Measurements from ENCODE around the gene FAM89B. TPM values are rescaled to one million over a fixed set of nuclear protein-coding genes. Genes with fewer than 3 reads are reported as not detected.

The FAM89B gene
- total RNA-seq, 2 experiments from 2014 or later: 45.6 to 48.0 TPM

- Mint-ChIP-seq H3K27me3 (no peaks in the 10 kb centered on the region), H3K9me3 (no peaks in the 10 kb centered on the region), H3K4me3 (peak overlapping the region; percentile 80), H3K27ac (peak overlapping the region; percentile 70), H3K36me3 (ENCODE audit: low read depth) (peaks cover 27% of the 10 kb centered on the region), H3K4me1 (peaks cover 37% of the 10 kb centered on the region)
- no peak for DNase-seq
- POLR2A ChIA-PET: interaction anchor here (0.7 to 3.7 kb wide), 19 partner anchors 11 to 677 kb away, joined by 3 to 54 read pairs (median 10); partner anchors contain the start of genes EHBP1L1, FAM89B, MALAT1 and NEAT1
- CTCF ChIA-PET: interaction anchor here (0.6 to 6.3 kb wide), 27 partner anchors 8 to 207 kb away, joined by 3 to 88 read pairs (median 5); partner anchors contain the start of genes DPF2, EHBP1L1, FAM89B and FRMD8
Measured at GRCh38 chr11:65541093-65541982, 31.0 kb upstream of the FAM89B start.

GRCh38 chr11:65542738-65543390, 29.5 kb upstream of the FAM89B start:
- H3K36me3 Mint-ChIP-seq (ENCODE audit: low read depth): peaks cover 18% of the 10 kb centered on the region
- H3K9me3 Mint-ChIP-seq: no peaks in the 10 kb centered on the region
- ChIA-PET CTCF (interaction anchor here (0.9 to 6.3 kb wide), 7 partner anchors 9 to 126 kb away, joined by 4 to 88 read pairs (median 37); partner anchors contain the start of genes FAM89B and ZNRD2), POLR2A (interaction anchor here (0.6 to 3.7 kb wide), 6 partner anchors 23 to 1195 kb away, joined by 3 to 26 read pairs (median 6); partner anchors contain the start of genes EHBP1L1 and NEAT1)
- H3K4me1 Mint-ChIP-seq: peaks cover 45% of the 10 kb centered on the region
- no peaks in the 10 kb centered on the region for H3K27me3 Mint-ChIP-seq
- peak overlapping the region; percentile 56 for H3K27ac Mint-ChIP-seq
- no peak overlapping the region for H3K4me3 Mint-ChIP-seq
- no peak for DNase-seq

- Mint-ChIP-seq H3K9me3 (no peaks in the 10 kb centered on the region), H3K27me3 (no peaks in the 10 kb centered on the region), H3K36me3 (ENCODE audit: low read depth) (peaks cover 28% of the 10 kb centered on the region), H3K4me1 (peaks cover 53% of the 10 kb centered on the region), H3K27ac (peak overlapping the region; percentile 82), H3K4me3 (peak overlapping the region; percentile 73)
- POLR2A ChIA-PET: interaction anchor here (1.2 to 3.4 kb wide), 10 partner anchors 9 to 70 kb away, joined by 4 to 21 read pairs (median 9); partner anchors contain the start of genes EHBP1L1, PCNX3 and ZNRD2
- CTCF ChIA-PET: interaction anchor here (0.6 to 1.7 kb wide), 6 partner anchors 16 to 1214 kb away, joined by 3 to 12 read pairs (median 4); partner anchors contain the start of genes EHBP1L1 and KAT5
- no peak for DNase-seq
Measured at GRCh38 chr11:65545853-65546216, 26.5 kb upstream of the FAM89B start.

- Mint-ChIP-seq H3K4me1 (peaks cover 51% of the 10 kb centered on the region), H3K4me3 (peak overlapping the region; percentile 73), H3K27me3 (no peaks in the 10 kb centered on the region), H3K36me3 (ENCODE audit: low read depth) (peaks cover 30% of the 10 kb centered on the region), H3K27ac (peak overlapping the region; percentile 82), H3K9me3 (no peaks in the 10 kb centered on the region)
- ChIA-PET POLR2A (interaction anchor here (0.7 to 3.4 kb wide), 17 partner anchors 9 to 123 kb away, joined by 3 to 21 read pairs (median 5); partner anchors contain the start of genes EHBP1L1, NEAT1, PCNX3 and SCYL1), CTCF (interaction anchor here (0.6 to 1.7 kb wide), 11 partner anchors 16 to 1215 kb away, joined by 3 to 12 read pairs (median 3); partner anchors contain the start of gene EHBP1L1)
- peak; percentile 98 for DNase-seq
Measured at GRCh38 chr11:65546217-65546958, 25.9 kb upstream of the FAM89B start.

GRCh38 chr11:65547446-65548125, 24.8 kb upstream of the FAM89B start:
- Mint-ChIP-seq H3K9me3 (no peaks in the 10 kb centered on the region), H3K4me1 (peaks cover 58% of the 10 kb centered on the region), H3K27ac (peak overlapping the region; percentile 58), H3K4me3 (peak overlapping the region; percentile 73), H3K36me3 (ENCODE audit: low read depth) (peaks cover 39% of the 10 kb centered on the region), H3K27me3 (no peaks in the 10 kb centered on the region)
- no peak for DNase-seq
- CTCF ChIA-PET: interaction anchor here (0.6 to 1.7 kb wide), 8 partner anchors 24 to 408 kb away, joined by 3 to 12 read pairs (median 3); partner anchors contain the start of gene EHBP1L1
- POLR2A ChIA-PET: interaction anchor here (0.8 to 3.4 kb wide), 9 partner anchors 9 to 68 kb away, joined by 3 to 21 read pairs (median 9); partner anchors contain the start of genes EHBP1L1, PCNX3, SCYL1 and ZNRD2

- peak overlapping the region; percentile 30 for H3K4me3 Mint-ChIP-seq
- no peaks in the 10 kb centered on the region for H3K27me3 Mint-ChIP-seq
- DNase-seq: no peak
- no peaks in the 10 kb centered on the region for H3K9me3 Mint-ChIP-seq
- peak overlapping the region; percentile 58 for H3K27ac Mint-ChIP-seq
- H3K36me3 Mint-ChIP-seq (ENCODE audit: low read depth): peaks cover 36% of the 10 kb centered on the region
- H3K4me1 Mint-ChIP-seq: peaks cover 63% of the 10 kb centered on the region
- ChIA-PET CTCF (interaction anchor here (1.7 kb wide), 2 partner anchors 8 to 46 kb away, joined by 3 to 7 read pairs; no protein-coding TSS in a partner anchor), POLR2A (interaction anchor here (0.6 to 1.3 kb wide), 6 partner anchors 16 to 27 kb away, joined by 3 to 5 read pairs (median 3); partner anchors contain the start of genes EHBP1L1, FAM89B and ZNRD2)
Measured at GRCh38 chr11:65548395-65548794, 23.9 kb upstream of the FAM89B start.

- Mint-ChIP-seq H3K4me3 (no peak overlapping the region), H3K4me1 (peaks cover 63% of the 10 kb centered on the region), H3K9me3 (no peaks in the 10 kb centered on the region), H3K27ac (no peak overlapping the region), H3K27me3 (no peaks in the 10 kb centered on the region), H3K36me3 (ENCODE audit: low read depth) (peaks cover 34% of the 10 kb centered on the region)
- ChIA-PET CTCF (interaction anchor here (1.7 kb wide), 2 partner anchors 9 to 45 kb away, joined by 3 to 7 read pairs; no protein-coding TSS in a partner anchor), POLR2A (interaction anchor here (0.6 to 1.3 kb wide), 6 partner anchors 16 to 27 kb away, joined by 3 to 5 read pairs (median 3); partner anchors contain the start of genes EHBP1L1, FAM89B and ZNRD2)
- DNase-seq: no peak
Measured at GRCh38 chr11:65549096-65549495, 23.2 kb upstream of the FAM89B start.

- peaks cover 70% of the 10 kb centered on the region for H3K4me1 Mint-ChIP-seq
Measured at GRCh38 chr11:65551572-65552387, 20.6 kb upstream of the FAM89B start.

GRCh38 chr11:65552388-65552951, 19.9 kb upstream of the FAM89B start:
- H3K36me3 Mint-ChIP-seq (ENCODE audit: low read depth): peaks cover 24% of the 10 kb centered on the region
- POLR2A ChIA-PET: interaction anchor here (0.7 to 3.6 kb wide), 13 partner anchors 8 to 132 kb away, joined by 3 to 19 read pairs (median 5); partner anchors contain the start of genes MALAT1, SCYL1 and ZNRD2
- no peak for DNase-seq
- no peaks in the 10 kb centered on the region for H3K9me3 Mint-ChIP-seq
- peak overlapping the region; percentile 31 for H3K27ac Mint-ChIP-seq
- H3K4me3 Mint-ChIP-seq: no peak overlapping the region
- no peaks in the 10 kb centered on the region for H3K27me3 Mint-ChIP-seq
- H3K4me1 Mint-ChIP-seq: peaks cover 71% of the 10 kb centered on the region
- CTCF ChIA-PET: interaction anchor here (0.9 to 4.3 kb wide), 11 partner anchors 9 to 195 kb away, joined by 3 to 41 read pairs (median 3); partner anchors contain the start of genes EHBP1L1, FAM89B, SLC25A45 and ZNRD2

More at GRCh38 chr11:65551572-65552387, 20.6 kb upstream of the FAM89B start:
- Mint-ChIP-seq H3K27me3 (no peaks in the 10 kb centered on the region), H3K36me3 (ENCODE audit: low read depth) (peaks cover 24% of the 10 kb centered on the region), H3K9me3 (no peaks in the 10 kb centered on the region), H3K27ac (peak overlapping the region; percentile 31), H3K4me3 (no peak overlapping the region)
- POLR2A ChIA-PET: interaction anchor here (0.8 to 3.6 kb wide), 9 partner anchors 11 to 131 kb away, joined by 3 to 19 read pairs (median 8); partner anchors contain the start of genes SCYL1 and ZNRD2
- DNase-seq: peak; percentile 73
- CTCF ChIA-PET: interaction anchor here (0.6 to 4.3 kb wide), 15 partner anchors 8 to 194 kb away, joined by 3 to 41 read pairs (median 3); partner anchors contain the start of genes EHBP1L1, FAM89B, SCYL1 and SLC25A45
